Activated naive CD8-positive, alpha-beta T cell treated with anti-CD3 and anti-CD28 coated beads, Interleukin-2, amount 50 U/mL, for 24 hours (primary cell): ENCODE results near the gene AUH.

Source experiments
- ATAC-seq: fragments of 150-1000 bp; cut with Tn5 transposase; one replicate; pipeline ENCODE4 v1.10.0; 2021
- DNase-seq: peaks from one replicate; pipeline ENCODE4 v3.0.0; 2021
- H3K27ac Mint-ChIP-seq: one replicate; pipeline ENCODE4 v1.8.0; 2021; ENCODE audit warnings: mild to moderate bottlenecking, mixed read lengths
- H3K27me3 Mint-ChIP-seq: one replicate; pipeline ENCODE4 v1.8.0; 2021; ENCODE audit warnings: mixed read lengths
- H3K36me3 Mint-ChIP-seq: one replicate; pipeline ENCODE4 v1.8.0; 2021; ENCODE audit warnings: low read depth, mixed read lengths
- H3K4me1 Mint-ChIP-seq: one replicate; pipeline ENCODE4 v1.8.0; 2021; ENCODE audit warnings: mixed read lengths
- H3K4me3 Mint-ChIP-seq: one replicate; pipeline ENCODE4 v1.8.0; 2021; ENCODE audit warnings: mild to moderate bottlenecking, moderate library complexity, mixed read lengths
- H3K9me3 Mint-ChIP-seq: one replicate; pipeline ENCODE4 v1.8.0; 2021; ENCODE audit warnings: mixed read lengths

The AUH gene

GRCh38 chr9:91188719-91189590, 172.8 kb downstream of the AUH start:
- no peak for ATAC-seq
- no peak overlapping the region for H3K4me3 Mint-ChIP-seq
- no peak for DNase-seq
- peaks cover 64% of the 10 kb centered on the region for H3K4me1 Mint-ChIP-seq
- peaks cover 20% of the 10 kb centered on the region for H3K9me3 Mint-ChIP-seq
- no peak overlapping the region for H3K27ac Mint-ChIP-seq
- peaks cover 21% of the 10 kb centered on the region for H3K36me3 Mint-ChIP-seq
- peaks cover 3% of the 10 kb centered on the region for H3K27me3 Mint-ChIP-seq

GRCh38 chr9:91187965-91188344, 173.8 kb downstream of the AUH start:
- H3K4me1 Mint-ChIP-seq = peaks cover 57% of the 10 kb centered on the region

GRCh38 chr9:91187311-91187964, 174.3 kb downstream of the AUH start:
- H3K36me3 Mint-ChIP-seq = peaks cover 17% of the 10 kb centered on the region
- peaks cover 53% of the 10 kb centered on the region for H3K4me1 Mint-ChIP-seq
- peak overlapping the region; percentile 85 for H3K27ac Mint-ChIP-seq

More at GRCh38 chr9:91187965-91188344, 173.8 kb downstream of the AUH start:
- Mint-ChIP-seq H3K9me3 (peaks cover 20% of the 10 kb centered on the region), H3K27me3 (no peaks in the 10 kb centered on the region), H3K27ac (no peak overlapping the region), H3K36me3 (peaks cover 17% of the 10 kb centered on the region), H3K4me3 (no peak overlapping the region)
- no peak for DNase-seq
- no peak for ATAC-seq

GRCh38 chr9:91186632-91187108, 175.0 kb downstream of the AUH start:
- H3K4me3 Mint-ChIP-seq = no peak overlapping the region
- H3K36me3 Mint-ChIP-seq = peaks cover 17% of the 10 kb centered on the region
- H3K4me1 Mint-ChIP-seq = peaks cover 45% of the 10 kb centered on the region
- H3K9me3 Mint-ChIP-seq = peaks cover 20% of the 10 kb centered on the region
- peak; percentile 68 for ATAC-seq
- peak overlapping the region; percentile 85 for H3K27ac Mint-ChIP-seq
- DNase-seq = no peak
- no peaks in the 10 kb centered on the region for H3K27me3 Mint-ChIP-seq

More at GRCh38 chr9:91187311-91187964, 174.3 kb downstream of the AUH start:
- no peaks in the 10 kb centered on the region for H3K27me3 Mint-ChIP-seq
- H3K4me3 Mint-ChIP-seq = no peak overlapping the region
- ATAC-seq (no peak), DNase-seq (no peak)
- peaks cover 20% of the 10 kb centered on the region for H3K9me3 Mint-ChIP-seq

- ATAC-seq (no peak), DNase-seq (peak; percentile 1)
- Mint-ChIP-seq H3K27ac (no peak overlapping the region), H3K9me3 (peaks cover 20% of the 10 kb centered on the region), H3K36me3 (peaks cover 17% of the 10 kb centered on the region), H3K27me3 (no peaks in the 10 kb centered on the region), H3K4me3 (no peak overlapping the region), H3K4me1 (peaks cover 32% of the 10 kb centered on the region)
Observed at GRCh38 chr9:91185193-91185886, 176.4 kb downstream of the AUH start.

- peaks cover 43% of the 10 kb centered on the region for H3K4me1 Mint-ChIP-seq
- no peaks in the 10 kb centered on the region for H3K9me3 Mint-ChIP-seq
- no peak for ATAC-seq
- no peak for DNase-seq
- no peak overlapping the region for H3K27ac Mint-ChIP-seq
- H3K36me3 Mint-ChIP-seq = peaks cover 4% of the 10 kb centered on the region
- H3K4me3 Mint-ChIP-seq = no peak overlapping the region
- no peaks in the 10 kb centered on the region for H3K27me3 Mint-ChIP-seq
Observed at GRCh38 chr9:91182429-91183225, 179.1 kb downstream of the AUH start.

GRCh38 chr9:91181541-91181940, 180.2 kb downstream of the AUH start:
- Mint-ChIP-seq H3K27ac (no peak overlapping the region), H3K36me3 (no peaks in the 10 kb centered on the region), H3K27me3 (no peaks in the 10 kb centered on the region), H3K9me3 (no peaks in the 10 kb centered on the region), H3K4me3 (no peak overlapping the region), H3K4me1 (peaks cover 43% of the 10 kb centered on the region)
- DNase-seq = no peak
- no peak for ATAC-seq

GRCh38 chr9:91180930-91181268, 180.8 kb downstream of the AUH start:
- Mint-ChIP-seq H3K27me3 (no peaks in the 10 kb centered on the region), H3K4me1 (peaks cover 43% of the 10 kb centered on the region), H3K27ac (no peak overlapping the region), H3K36me3 (no peaks in the 10 kb centered on the region), H3K9me3 (no peaks in the 10 kb centered on the region), H3K4me3 (no peak overlapping the region)
- no peak for DNase-seq
- ATAC-seq = no peak

- Mint-ChIP-seq H3K9me3 (peaks cover 4% of the 10 kb centered on the region), H3K4me3 (no peak overlapping the region), H3K27me3 (no peaks in the 10 kb centered on the region), H3K27ac (no peak overlapping the region), H3K4me1 (peaks cover 48% of the 10 kb centered on the region), H3K36me3 (no peaks in the 10 kb centered on the region)
- no peak for ATAC-seq
- peak; percentile 2 for DNase-seq
Observed at GRCh38 chr9:91180240-91180929, 181.3 kb downstream of the AUH start.

- H3K4me3 Mint-ChIP-seq = no peak overlapping the region
- H3K36me3 Mint-ChIP-seq = peaks cover 3% of the 10 kb centered on the region
- H3K27ac Mint-ChIP-seq = peak overlapping the region; percentile 13
- H3K9me3 Mint-ChIP-seq = peaks cover 7% of the 10 kb centered on the region
- ATAC-seq (no peak), DNase-seq (peak; percentile 11)
- peaks cover 56% of the 10 kb centered on the region for H3K4me1 Mint-ChIP-seq
- no peaks in the 10 kb centered on the region for H3K27me3 Mint-ChIP-seq
Observed at GRCh38 chr9:91179237-91180138, 182.2 kb downstream of the AUH start.

- H3K36me3 Mint-ChIP-seq = peaks cover 3% of the 10 kb centered on the region
- H3K27ac Mint-ChIP-seq = peak overlapping the region; percentile 98
- DNase-seq = peak; percentile 39
- peaks cover 7% of the 10 kb centered on the region for H3K9me3 Mint-ChIP-seq
- peak; percentile 47 for ATAC-seq
- peak overlapping the region; percentile 57 for H3K4me3 Mint-ChIP-seq
- H3K27me3 Mint-ChIP-seq = no peaks in the 10 kb centered on the region
- peaks cover 59% of the 10 kb centered on the region for H3K4me1 Mint-ChIP-seq
Observed at GRCh38 chr9:91178281-91179236, 183.2 kb downstream of the AUH start.

- Mint-ChIP-seq H3K4me3 (peak overlapping the region; percentile 57), H3K9me3 (peaks cover 10% of the 10 kb centered on the region), H3K36me3 (peaks cover 4% of the 10 kb centered on the region), H3K27ac (peak overlapping the region; percentile 98), H3K4me1 (peaks cover 65% of the 10 kb centered on the region), H3K27me3 (no peaks in the 10 kb centered on the region)
- ATAC-seq = peak; percentile 81
- peak; percentile 64 for DNase-seq
Observed at GRCh38 chr9:91177661-91178280, 183.9 kb downstream of the AUH start.
